ENCODE data around the gene HAVCR1. TPM values are rescaled to one million over a fixed set of nuclear protein-coding genes. Genes with fewer than 3 reads are reported as not detected.

Gene HAVCR1
- total RNA-seq, 1 experiment from 2014 or later: not detected

DNA sequence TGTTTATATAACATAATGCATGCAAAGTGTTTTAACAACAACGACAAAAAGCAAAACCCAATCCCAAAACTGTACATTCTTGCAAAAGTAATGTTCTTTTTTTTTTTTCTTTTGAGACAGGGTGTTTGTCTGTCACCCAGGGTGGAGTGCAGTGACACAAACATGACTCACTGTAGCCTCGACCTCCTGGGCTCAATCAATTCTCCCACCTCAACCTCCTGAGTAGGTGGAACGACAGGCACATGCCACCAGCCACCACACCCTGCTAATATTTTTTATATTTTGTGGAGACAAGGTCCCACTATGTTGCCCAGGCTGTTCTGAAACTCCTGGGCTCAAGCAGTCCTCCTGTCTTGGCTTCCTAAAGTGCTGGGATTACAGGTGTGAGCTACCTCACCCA, 13.6 kb upstream of the HAVCR1 start:
- BruUV-seq (replicated peaks): no TSS peak

DNA sequence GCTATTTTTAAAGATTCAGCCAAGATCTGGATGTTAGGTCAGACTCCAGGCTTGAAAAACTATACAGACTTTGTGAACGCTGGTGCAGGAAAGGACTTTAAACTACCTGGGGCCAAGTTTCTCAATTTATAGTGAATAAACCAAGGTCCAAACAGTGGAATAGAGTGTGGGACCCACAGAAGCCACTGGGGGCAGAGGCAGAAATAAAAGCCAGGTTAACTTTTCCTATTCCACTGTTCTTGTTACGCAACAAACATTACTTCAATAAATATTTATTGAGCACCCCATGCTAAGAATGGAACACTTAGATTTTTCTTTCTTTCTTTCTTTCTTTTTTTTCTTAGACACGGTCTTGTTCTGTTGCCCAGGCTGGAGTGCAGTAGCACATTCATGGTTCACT, 11.0 kb upstream of the HAVCR1 start:
- ChIA-PET POLR2A (ENCODE audit: low non-redundant PET) (no interaction called here), CTCF (no interaction called here)
- intact Hi-C loops (cut with micrococcal nuclease; ENCODE audit: unreplicated experiment): no loop called here
- Histone ChIP-seq H3K4me1 (ENCODE audit: insufficient read depth, low read length, poor library complexity, severe bottlenecking) (no peaks in the 10 kb centered on the region), H3K27me3 (replicated peaks; ENCODE audit: insufficient read depth, low read depth, low read length, poor library complexity) (no peaks in the 10 kb centered on the region), H3K27ac (ENCODE audit: low read depth, low read length, poor library complexity, severe bottlenecking) (no peak overlapping the region), H3K4me3 (ENCODE audit: low read depth, low read length, poor library complexity, severe bottlenecking) (no peak overlapping the region), H3K36me3 (ENCODE audit: insufficient read depth, low read length, poor library complexity, severe bottlenecking) (no peaks in the 10 kb centered on the region), H3K9me3 (ENCODE audit: low read depth, low read length, poor library complexity, severe bottlenecking) (no peaks in the 10 kb centered on the region)
- TF ChIP-seq EZH2 (IDR thresholded peaks at IDR 0.05; ENCODE audit: borderline replicate concordance, low read depth, low read length, poor library complexity, severe bottlenecking): no peak
- TF ChIP-seq, protein P1, sequence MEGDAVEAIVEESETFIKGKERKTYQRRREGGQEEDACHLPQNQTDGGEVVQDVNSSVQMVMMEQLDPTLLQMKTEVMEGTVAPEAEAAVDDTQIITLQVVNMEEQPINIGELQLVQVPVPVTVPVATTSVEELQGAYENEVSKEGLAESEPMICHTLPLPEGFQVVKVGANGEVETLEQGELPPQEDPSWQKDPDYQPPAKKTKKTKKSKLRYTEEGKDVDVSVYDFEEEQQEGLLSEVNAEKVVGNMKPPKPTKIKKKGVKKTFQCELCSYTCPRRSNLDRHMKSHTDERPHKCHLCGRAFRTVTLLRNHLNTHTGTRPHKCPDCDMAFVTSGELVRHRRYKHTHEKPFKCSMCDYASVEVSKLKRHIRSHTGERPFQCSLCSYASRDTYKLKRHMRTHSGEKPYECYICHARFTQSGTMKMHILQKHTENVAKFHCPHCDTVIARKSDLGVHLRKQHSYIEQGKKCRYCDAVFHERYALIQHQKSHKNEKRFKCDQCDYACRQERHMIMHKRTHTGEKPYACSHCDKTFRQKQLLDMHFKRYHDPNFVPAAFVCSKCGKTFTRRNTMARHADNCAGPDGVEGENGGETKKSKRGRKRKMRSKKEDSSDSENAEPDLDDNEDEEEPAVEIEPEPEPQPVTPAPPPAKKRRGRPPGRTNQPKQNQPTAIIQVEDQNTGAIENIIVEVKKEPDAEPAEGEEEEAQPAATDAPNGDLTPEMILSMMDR (conservative IDR thresholded peaks at IDR 0.05; ENCODE audit: low read depth, low read length): no peak
- no peak for DNase-seq (ENCODE audit: low spot score)
- no TSS peak for BruUV-seq (replicated peaks)

More for the DNA sequence above, 13.6 kb upstream of the HAVCR1 start:
- Histone ChIP-seq H3K27ac (ENCODE audit: low read depth, low read length, poor library complexity, severe bottlenecking) (no peak overlapping the region), H3K36me3 (ENCODE audit: insufficient read depth, low read length, poor library complexity, severe bottlenecking) (no peaks in the 10 kb centered on the region), H3K9me3 (ENCODE audit: low read depth, low read length, poor library complexity, severe bottlenecking) (no peaks in the 10 kb centered on the region), H3K27me3 (replicated peaks; ENCODE audit: insufficient read depth, low read depth, low read length, poor library complexity) (no peaks in the 10 kb centered on the region), H3K4me3 (ENCODE audit: low read depth, low read length, poor library complexity, severe bottlenecking) (no peak overlapping the region), H3K4me1 (ENCODE audit: insufficient read depth, low read length, poor library complexity, severe bottlenecking) (no peaks in the 10 kb centered on the region)
- TF ChIP-seq EZH2 (IDR thresholded peaks at IDR 0.05; ENCODE audit: borderline replicate concordance, low read depth, low read length, poor library complexity, severe bottlenecking): no peak
- TF ChIP-seq, protein P1 (conservative IDR thresholded peaks at IDR 0.05; ENCODE audit: low read depth, low read length): no peak
- CTCF ChIA-PET: no interaction called here
- POLR2A ChIA-PET (ENCODE audit: low non-redundant PET): no interaction called here
- intact Hi-C loops (cut with micrococcal nuclease; ENCODE audit: unreplicated experiment): no loop called here
- no peak for DNase-seq (ENCODE audit: low spot score)

DNA sequence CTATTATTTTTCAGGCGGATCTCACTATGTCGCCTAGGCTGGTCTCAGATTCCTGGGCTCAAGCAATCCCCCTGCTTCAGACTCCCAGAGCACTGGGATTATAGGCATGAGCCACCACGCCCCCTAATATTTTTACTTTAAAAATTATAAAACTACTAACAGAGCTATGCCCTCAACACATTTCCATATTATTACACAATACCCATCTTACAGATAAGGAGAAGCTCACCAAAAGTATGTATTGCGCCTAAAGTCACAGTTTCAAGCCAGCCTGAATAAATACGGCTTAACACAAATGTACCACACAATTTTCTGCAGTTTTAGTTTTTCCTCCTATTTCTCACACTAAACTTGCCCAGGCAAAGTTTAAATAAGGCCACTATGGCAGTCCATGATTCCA, 9.9 kb upstream of the HAVCR1 start:
- Histone ChIP-seq H3K4me3 (ENCODE audit: low read depth, low read length, poor library complexity, severe bottlenecking) (no peak overlapping the region), H3K9me3 (ENCODE audit: low read depth, low read length, poor library complexity, severe bottlenecking) (no peaks in the 10 kb centered on the region), H3K36me3 (ENCODE audit: insufficient read depth, low read length, poor library complexity, severe bottlenecking) (no peaks in the 10 kb centered on the region), H3K27ac (ENCODE audit: low read depth, low read length, poor library complexity, severe bottlenecking) (no peak overlapping the region), H3K4me1 (ENCODE audit: insufficient read depth, low read length, poor library complexity, severe bottlenecking) (no peaks in the 10 kb centered on the region), H3K27me3 (replicated peaks; ENCODE audit: insufficient read depth, low read depth, low read length, poor library complexity) (no peaks in the 10 kb centered on the region)
- TF ChIP-seq, protein P1 (conservative IDR thresholded peaks at IDR 0.05; ENCODE audit: low read depth, low read length): no peak
- TF ChIP-seq EZH2 (IDR thresholded peaks at IDR 0.05; ENCODE audit: borderline replicate concordance, low read depth, low read length, poor library complexity, severe bottlenecking): no peak
- CTCF ChIA-PET: no interaction called here
- DNase-seq (ENCODE audit: low spot score): no peak
- BruUV-seq (replicated peaks): no TSS peak
- POLR2A ChIA-PET (ENCODE audit: low non-redundant PET): no interaction called here
- intact Hi-C loops (cut with micrococcal nuclease; ENCODE audit: unreplicated experiment): no loop called here

All from A673 (cell line).